Effector CD4-positive, alpha-beta T cell (primary cell): Measurements from ENCODE around the gene CALN1.
"Not testable (repeated sequence)": the region's sequence is repeated elsewhere in the genome, so short reads cannot be mapped to it uniquely, and the experiment has no call there.

ENCODE experiments used
- DNase-seq: peaks from one replicate; pipeline ENCODE4 v3.0.0-alpha.2; 2020

The CALN1 gene

DNA sequence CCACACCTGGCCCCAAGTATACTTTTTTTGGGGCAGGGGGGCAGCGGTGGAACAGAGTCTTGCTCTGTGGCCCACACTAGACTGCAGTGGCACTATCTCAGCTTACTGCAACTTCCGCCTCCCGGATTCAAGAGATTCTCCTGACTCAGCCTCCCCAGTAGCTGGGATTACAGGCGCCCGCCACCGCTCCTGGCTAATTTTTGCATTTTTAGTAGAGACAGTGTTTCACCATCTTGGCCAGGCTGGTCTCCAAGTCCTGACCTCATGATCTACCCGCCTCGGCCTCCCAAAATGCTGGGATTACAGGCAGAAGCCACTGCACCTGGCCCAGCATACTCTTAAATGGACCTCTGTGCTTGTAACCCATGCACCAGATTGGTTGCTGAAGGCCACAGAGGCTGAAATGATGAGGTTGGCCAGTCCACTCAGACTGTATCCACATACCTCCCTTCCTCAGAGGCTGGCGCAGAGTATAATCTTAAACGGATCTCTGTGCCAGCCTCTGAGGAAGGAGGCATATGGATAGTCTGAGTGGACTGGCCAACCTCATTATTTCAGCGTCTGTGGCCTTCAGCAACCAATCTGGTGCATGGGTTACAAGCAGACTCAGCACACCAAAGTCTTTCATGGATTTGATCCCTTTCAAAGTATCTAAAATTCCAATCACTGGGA, 3.0 kb downstream of the CALN1 start:
- no peak for DNase-seq

DNA sequence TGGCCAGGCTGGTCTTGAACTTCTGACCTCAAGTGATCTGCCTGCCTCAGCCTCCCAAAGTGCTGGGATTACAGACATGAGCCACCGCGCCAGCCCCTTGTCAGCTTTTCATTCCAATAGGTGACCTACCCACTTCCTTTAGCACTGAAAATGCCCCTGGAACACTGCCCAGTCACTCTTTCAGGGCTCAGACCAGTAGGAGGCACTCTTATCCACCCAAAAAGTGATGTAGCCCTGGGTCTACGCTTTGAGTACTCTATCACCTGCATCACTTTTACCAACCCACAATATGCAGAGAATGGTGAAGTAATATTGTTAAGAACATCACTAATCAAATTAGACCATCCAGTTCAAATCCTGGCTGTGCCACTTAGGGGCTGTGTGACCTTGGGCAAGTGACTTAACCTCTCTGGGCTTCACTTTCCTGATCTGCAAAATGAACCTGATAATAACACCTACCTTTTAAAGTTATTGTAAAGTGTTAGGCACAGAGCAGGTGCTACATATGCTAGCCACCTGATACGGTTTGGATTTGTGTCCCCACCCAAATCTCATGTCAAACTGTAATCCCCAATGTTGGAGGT, 5.2 kb downstream of the CALN1 start:
- DNase-seq = no peak

DNA sequence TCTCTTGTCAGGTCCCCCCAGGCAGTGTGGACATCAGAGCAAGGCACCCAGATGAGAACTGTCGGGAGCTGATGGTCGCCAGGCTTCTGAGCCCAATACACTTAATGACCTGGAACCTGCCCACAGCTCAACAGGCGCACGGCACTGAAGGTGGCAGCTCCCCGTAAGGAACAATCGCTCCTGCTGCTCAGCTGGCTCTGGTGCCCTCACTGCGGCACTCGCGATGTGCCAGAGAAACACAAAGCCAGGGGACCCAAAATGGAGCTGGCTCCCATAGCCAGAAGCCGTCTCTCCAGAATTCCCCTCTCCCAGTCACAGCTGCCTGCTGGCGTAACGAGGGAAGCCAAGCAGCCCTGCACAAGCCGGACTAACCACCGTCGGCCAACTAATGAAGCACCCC, 6.3 kb downstream of the CALN1 start:
- no peak for DNase-seq

DNA sequence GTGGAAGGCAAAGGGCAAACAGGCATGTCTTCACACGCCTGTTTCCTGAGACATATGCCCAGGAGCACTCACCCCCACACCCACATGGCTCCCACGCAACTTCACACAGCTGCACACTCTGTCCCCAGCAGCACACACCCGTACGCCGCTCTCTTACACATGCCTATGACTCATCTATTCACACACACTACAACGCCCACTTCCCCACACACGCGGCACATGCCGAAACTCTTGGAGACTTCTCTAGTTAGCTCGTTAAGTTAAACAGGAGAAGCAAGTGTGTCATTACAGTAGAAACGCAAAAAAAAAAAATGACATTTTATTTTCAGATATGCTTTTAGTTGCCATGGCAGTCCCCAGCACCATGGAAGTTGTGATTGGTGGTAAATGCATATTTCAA, 6.7 kb downstream of the CALN1 start:
- no peak for DNase-seq

DNA sequence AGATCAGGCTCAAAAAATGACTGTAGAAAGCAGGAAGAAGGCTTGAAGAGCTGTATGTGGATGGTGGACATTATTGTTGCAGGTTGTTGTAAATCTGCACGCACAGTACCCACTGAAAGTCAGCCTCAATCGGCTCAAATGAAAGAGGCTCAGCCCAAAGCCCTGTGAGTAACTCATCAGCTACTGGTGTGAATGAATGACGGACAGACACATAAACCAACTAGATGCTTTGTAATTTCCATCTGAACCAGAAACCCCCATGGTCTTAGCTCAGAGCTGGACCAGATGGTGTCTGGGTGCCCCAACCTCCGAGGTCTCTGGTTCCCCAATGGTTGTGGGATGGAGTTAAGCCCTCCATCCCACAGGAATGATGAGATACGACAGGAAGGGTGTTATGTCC, 7.4 kb downstream of the CALN1 start:
- no peak for DNase-seq

DNA sequence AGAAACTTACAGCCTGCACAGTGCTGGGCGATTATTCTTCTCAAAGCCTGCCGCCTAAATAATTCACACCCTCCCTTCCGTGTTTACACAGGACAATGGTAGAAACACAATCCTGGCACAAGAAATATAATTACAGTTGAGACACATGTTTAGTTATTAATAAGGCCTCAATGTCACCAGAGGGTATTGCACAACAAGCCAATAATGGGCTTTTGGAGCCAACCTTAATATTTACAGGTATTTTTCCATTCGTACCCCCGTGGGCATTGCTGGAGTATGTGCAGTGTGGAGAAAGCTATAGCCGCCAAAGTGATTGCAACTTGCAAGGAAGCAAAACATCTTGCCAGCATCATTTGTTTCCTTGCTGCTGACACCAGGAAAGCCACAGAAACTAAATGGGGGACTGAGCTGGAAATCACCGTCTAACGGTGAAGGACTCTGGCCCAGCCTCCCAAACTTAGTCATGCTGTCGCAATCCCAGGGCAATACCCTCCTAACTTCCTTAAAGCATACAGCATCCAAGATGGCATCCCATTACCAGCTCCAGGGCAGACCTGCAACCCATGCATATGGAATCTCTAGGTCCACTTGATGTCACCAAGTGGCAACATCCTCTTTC, 8.6 kb downstream of the CALN1 start:
- DNase-seq = no peak

DNA sequence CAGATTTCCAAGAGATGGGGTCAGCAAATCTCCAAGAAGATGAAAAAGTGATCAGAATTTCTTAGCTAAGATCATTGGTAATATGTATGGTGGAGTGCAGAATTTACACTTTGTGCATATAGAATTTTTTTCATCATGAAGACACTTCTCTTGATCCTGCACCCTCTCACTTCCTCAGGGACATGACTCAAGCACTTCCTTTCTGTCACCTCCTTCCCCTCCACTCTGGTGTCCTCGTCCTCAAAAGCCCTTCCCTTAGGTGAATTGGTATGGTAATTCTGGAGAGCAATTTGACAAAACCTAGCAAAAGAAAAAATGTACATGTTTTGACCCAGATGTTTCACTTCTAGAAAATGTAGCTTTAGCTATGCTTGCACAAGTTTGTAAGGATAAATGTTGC, 18.1 kb downstream of the CALN1 start:
- DNase-seq = no peak

DNA sequence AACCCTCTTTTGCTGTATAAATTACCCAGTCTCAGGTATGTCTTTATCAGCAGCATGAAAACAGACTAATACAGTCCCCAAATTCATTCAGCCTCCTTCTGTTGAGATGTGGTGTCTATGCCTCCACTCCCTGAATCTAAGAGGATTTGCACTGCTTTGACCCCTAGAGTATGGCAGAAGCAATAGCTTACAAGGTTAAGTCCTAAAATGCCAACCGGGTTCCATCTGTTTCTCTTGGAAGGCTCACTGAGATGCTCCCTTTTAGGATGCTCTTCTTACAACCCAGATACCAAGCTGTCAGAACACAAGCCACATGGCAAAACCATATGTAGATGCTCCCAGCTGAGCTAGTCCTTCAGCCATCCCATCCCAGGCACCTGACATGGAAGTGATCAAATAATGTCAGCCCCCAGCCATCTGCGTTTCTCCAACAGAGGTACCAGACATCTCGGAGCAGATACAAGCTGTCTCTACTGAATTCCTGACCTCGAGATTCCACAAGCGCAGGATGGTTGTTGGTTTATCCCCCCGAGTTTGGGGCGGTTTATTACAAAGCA, 20.2 kb downstream of the CALN1 start:
- DNase-seq = no peak

DNA sequence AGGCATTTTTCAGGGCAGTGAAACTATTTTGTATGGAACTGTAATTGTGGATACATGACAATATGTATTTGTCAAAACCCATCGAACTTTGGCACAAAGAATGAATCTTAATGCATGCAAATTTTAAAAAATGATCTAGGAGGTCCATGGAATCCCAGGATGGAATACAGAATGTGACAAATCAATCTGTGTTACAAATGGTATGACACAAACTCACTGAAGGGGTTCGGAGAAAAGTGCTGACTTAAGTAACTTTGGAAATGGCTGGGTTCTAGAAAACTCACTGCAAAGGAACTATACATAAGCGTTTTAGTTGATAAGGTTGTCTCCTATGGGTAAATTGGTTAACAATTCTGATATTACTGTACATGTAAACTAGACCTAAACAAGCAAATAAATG, 26.0 kb downstream of the CALN1 start:
- DNase-seq = no peak

DNA sequence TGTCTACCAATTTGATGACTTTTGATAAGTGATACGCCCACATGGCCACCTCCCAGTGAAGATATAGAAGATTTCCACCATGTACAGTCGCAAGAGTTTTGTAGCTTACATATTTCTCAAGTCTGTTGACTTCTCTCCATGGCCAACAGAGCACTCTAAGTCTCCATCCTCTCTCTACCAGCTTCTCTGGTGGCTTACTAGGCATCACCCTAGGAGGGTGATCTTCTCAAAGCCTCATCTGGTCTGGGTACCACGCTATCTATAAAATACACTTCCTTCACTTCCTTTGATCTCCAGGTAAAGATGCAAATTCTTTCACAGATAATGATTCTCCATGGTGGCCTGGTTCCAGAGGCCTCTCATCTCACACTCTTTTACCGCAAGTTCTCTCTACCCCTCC, 49.9 kb downstream of the CALN1 start:
- no peak for DNase-seq

DNA sequence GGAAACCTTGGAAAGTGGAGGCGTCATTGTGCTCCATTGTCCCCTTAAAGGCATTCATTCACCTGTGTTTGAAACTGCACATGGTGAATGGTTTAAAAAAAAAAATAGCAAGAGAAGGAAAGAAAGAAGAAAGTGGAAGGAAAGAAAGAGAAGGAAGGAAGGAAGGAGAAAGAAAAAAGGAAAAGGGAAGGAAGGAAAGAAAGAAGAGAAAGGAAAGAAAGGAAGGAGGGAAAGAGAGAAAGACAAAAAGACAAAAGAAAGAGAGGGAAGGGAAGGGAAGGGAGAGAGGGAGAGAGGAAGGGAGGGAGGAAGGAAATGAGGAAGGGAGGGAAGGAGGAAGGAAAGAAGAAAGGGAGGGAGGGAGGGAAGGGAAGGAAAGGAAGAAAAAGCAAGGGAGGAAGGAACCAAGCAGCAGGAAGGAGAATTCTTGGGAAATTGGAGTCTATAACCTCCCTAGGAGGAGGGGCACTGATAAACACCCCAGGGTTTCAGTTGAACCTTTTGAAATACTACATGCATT, 66.9 kb downstream of the CALN1 start:
- no peak for DNase-seq

DNA sequence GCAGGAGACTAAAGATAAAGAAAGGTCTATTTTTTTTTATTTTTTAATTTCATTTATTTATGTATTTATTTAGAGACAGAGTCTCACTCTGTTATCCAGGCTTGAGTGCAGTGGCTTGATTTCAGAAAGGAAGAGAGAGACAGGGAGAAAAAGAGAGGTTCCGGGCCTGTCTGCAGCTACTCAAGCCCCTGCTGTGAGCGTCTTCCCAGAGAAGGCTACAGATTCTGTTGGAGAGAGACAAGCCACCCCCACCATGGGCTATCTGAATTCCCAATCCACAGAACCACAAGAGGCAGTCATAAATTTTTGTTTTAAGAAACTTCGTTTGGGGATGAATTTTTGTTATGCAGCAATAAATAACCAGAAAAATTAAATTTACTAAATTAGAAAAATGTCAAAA, 68.1 kb downstream of the CALN1 start:
- DNase-seq = no peak

DNA sequence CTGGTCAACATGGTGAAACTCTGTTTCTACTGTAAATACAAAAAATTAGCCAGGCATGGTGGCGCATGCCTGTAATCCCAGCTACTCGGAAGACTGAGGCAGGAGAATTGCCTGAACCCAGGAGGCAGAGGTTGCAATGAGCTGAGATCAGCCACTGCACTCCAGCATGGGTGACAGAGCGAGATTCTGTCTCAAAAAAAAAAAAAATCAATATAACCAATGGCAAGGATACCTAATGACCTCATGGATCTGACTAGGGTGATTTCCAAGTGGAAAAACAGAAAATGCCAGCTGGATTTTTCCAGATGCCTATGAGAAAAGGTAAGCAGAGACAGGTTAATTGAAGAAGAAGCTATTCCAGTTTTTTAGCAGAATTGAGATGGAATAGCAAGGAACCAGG, 68.8 kb downstream of the CALN1 start:
- not testable (repeated sequence) for DNase-seq

DNA sequence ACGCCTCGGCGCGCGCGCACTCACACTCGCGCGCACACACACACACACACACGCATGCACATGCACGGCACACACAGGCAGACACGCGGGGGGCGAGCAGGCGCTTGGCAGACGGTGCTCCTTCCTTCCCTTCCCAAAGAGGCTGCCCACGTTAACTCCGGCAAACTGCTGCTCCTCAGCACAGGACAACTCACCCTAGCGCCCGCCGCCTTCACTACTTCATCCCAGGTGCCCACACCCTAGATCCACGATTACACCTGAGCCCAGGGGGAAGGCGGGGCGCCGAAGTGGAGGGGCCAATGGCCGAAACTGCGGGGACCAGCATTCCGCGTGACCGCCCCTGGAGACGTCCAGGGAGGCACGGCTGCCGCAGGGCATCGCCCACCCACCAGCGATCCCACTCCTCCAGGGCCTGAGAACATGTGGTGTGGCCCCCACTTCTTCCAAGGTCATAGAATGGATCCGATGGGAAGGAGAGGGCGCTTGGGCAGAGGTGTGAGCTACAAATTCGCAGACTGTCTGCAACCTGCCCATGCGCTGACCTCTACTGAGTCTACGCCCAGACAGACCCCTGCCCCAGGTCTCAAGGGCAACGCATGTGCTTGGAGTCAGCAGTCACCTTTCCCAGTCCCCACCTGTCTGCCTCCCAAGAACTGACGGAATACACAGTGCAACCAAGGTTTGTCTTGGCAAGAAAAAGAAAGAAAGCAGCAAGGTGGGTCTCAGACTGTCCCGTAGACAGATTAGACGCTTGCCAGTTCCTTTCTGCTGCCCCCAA, 74.6 kb downstream of the CALN1 start:
- DNase-seq = no peak

DNA sequence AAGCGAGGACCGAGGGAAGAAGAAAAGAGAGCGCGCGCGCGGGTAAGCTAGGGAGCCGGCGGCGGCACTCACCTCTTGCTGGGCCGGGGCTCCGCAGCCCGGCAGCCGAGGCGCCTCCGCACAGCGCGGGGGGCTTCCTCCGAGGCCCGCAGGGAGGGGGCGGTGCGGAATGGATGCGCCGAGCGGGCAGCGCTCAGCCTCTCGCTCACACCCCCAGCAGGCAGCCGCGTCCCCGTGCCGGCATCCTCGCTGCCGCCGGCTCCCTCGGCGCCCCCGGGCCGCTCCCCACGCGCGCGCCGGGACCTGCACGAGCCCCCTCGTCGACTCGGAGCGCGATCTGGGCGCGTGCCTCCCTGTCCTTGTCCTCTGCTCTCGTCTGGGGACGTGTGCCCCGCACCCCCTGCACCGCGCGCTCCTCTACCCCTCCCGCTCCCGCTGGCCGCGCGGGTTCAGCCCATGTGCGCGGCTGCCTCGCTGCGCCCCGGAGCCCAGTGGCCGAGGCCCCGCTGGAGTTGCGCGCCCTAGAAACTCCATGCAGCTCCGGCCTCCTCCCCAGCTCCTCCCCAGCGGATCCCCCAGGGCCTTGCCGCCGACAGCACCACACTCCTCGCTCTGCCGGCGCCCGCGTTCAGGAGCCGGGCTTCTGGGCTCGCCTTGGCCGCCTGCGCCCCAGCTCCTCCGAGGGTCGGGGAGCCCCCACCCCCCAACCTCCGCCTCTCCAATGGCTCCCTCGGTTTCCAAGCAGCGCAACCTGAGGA, 75.3 kb downstream of the CALN1 start:
- DNase-seq = no peak

DNA sequence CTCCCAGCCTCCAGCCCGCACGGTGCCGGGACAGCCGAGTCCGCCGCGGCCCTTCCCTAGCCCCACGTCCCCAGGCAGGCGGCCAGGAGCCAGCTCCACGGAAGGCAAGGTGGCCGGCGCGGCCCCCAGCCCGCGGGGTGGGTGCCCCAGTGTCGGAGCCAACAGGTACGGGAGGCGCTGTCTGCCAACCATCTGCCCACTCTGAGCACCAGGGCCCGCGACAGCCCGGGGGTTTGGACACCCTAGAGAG, 75.8 kb downstream of the CALN1 start:
- DNase-seq = no peak

DNA sequence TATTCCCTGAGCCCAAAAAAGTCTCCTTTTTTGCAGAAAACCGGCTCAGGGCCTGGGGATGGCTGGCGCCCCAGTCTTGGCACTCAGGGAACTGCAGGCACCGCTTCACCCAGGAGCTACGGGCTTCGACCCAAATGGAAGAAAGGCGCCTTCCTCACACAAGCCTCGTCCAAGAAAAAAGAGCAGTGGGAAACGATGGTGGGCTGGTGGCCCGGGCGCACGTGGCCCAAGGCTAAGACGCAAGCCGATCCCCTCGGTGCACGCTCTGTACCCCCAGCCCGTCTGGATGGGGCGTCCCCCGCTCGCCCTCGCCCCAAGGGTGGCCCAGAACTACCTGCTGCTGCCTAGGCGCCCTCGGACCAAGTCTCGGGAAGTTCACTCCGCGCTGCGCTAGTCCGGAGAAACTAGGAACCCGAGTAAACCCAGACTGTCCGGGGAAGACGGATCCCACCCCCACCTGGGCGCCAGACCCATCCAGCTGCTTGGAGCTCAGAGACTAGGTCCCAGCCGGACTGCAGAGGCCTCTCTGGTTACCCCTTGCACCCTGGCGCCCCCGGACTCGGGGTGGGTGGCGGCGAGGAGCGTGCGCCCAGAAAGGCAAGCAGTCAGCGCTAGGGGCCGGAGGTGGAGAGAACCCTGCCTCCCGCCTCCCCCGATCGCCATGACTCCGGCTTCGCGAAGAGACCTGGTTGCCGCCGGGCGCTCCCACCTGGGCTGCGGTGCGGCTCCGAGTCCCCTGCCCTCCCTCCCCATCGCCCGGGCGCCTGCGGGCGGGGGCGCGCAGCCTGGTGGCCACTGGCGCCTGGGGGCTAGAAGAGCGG, 76.4 kb downstream of the CALN1 start:
- DNase-seq = no peak

DNA sequence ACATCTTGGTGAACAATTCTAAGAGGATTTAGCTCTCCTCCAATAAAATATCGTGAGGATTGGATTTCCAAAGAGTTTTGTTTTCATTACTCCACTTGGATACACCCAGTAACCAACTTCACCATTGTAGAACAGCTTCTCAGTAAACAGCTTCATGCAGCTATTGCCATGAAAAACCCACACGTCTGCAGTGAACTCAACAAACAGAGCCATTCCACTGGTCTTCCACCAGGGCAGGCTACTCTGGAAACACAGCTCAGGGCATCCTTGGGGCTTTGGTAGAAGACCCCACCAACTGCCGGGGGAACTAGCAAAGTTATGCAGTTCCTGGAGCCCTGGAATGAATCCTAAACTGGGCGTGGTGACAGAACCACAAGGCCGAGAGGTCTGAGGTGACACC, 77.4 kb downstream of the CALN1 start:
- DNase-seq = no peak

DNA sequence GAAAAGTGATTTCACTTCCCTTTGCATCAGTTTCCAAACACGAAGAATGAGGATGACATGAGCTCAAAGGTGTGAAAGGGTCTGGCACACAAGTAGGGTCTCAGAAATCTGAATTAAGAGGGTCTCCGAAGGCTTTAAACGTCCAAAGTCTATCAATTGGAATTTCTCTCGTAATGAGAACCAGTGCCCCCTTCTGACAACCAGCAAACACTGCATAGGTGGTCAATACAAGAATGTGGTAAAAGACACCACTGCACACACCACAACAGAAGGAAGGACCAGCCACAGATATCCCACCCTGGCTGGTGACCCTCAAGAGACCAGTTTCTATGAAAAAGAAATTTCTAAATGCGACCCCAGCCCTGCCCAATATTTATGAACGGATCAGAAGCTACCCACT, 78.1 kb downstream of the CALN1 start:
- DNase-seq = no peak

DNA sequence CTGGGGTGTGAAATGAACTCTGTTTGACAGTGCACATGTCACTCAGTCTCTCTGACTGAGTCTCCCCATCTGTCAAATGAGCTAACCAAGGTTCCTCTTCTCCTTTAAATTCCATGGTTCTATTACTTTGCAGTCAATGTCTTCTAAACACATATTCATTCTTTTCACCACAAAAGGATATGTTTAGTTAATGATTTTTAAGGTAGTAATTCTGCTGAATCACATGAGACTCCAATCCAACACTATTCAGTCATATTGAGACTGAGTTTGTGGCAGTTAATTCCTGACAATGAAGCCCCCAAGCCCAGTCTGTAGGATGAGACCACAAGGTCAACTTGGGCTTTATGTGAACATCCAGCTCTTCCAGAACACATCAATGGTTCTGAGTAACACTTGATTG, 85.3 kb downstream of the CALN1 start:
- no peak for DNase-seq

DNA sequence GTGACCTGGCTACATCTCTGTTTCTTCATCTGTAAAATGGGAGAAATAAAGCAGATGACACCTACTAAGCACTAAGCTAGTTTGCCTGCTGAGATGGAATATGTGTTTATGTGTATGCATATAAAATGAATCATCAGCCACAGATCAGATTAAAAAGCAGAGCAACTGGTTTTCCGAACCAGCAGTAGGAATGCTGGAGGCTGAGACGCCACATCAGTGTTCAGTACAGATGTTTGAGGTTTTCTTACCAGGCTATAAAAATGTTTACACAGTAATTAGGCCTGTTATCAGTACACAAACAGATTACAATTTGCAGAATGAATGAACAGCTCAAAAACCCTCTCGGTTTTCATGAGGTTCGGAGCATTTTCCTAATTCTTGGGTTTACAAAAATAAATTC, 85.8 kb downstream of the CALN1 start:
- no peak for DNase-seq

DNA sequence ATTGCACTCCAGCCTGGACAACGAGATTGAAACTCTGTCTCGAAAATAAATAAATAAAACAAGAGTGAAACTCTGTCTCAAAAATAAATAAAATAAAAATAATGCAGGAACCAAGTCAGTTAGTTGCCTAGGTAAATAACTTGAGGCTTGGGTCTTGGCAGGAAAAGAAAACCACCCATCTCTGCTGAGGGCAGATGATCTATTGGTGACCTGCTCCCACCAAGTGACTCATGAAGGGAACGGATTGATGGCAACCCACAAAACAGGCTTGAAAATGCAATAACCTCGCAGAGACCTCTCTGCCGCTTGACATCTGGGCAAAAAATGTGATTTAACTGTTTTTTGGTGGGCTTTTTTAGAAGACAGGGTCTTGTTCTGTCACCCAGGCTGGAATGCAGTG, 86.6 kb downstream of the CALN1 start:
- no peak for DNase-seq
